ENCODE measurements around the gene SPRR1B.

- TF ChIP-seq POLR2A (IDR thresholded peaks at IDR 0.05) (no peak), CTCF (IDR thresholded peaks at IDR 0.05) (no peak)
Measured at GRCh38 chr1:153023109-153023508, 7.9 kb upstream of the SPRR1B start.

Data from Peyer's patch (tissue), 4 donors.